Loucy (cell line): ENCODE data around the gene GRIN2A.

Experiments
- CTCF ChIP-seq: fragments of 200-600 bp; sonication (generic); conservative IDR thresholded peaks from 2 replicates; pipeline ENCODE4 v1.5.1; 2014; ENCODE audit warnings: mild to moderate bottlenecking, antibody characterized with exemption, low read length
- EZH2phosphoT487 ChIP-seq: fragments of 200-600 bp; IDR thresholded peaks from 2 replicates; pipeline ENCODE4 v1.6.1; 2018; ENCODE audit warnings: antibody characterized with exemption, mild to moderate bottlenecking, moderate library complexity, borderline replicate concordance

GRCh38 chr16:9801651-9802050 lies 380.6 kb downstream of the GRIN2A start:
- TF ChIP-seq CTCF (no peak), EZH2phosphoT487 (no peak)
